ENCODE measurements around the gene ENPP3. TPM values are rescaled to one million over a fixed set of nuclear protein-coding genes. Genes with fewer than 3 reads are reported as not detected.

The ENPP3 gene
- total and polyA plus RNA-seq, 2 of the 13 experiments (the other 11 are each of a cell fraction or from before 2014, with no cell fraction given), result 40.0 to 75.4 TPM

- TF ChIP-seq TERF1 (CRISPR knock-in tag; IDR thresholded peaks at IDR 0.05) (no peak), ZSCAN31 (CRISPR knock-in tag; IDR thresholded peaks at IDR 0.05; ENCODE audit: low read depth) (peak; percentile 99), ZNF451 (CRISPR knock-in tag; IDR thresholded peaks at IDR 0.05) (peak; percentile 81; the same call in 1 of the 2 replicates), POLR2A (IDR thresholded peaks at IDR 0.05; ENCODE audit: insufficient read depth in 1 of 2, low read depth in 2 of 2, low read length in 2 of 2) (peak; percentile 86 to 88; a peak in 3 of 4 replicates), SOX13 (IDR thresholded peaks at IDR 0.05) (peak; percentile 41; the same call in 1 of the 2 replicates), SOX13 (CRISPR knock-in tag; conservative IDR thresholded peaks at IDR 0.05 in 1 of 2, IDR thresholded peaks at IDR 0.05 in 1 of 2) (peak in 1 of 2 experiments; percentile 82; a peak in 2 of 4 replicates), KDM1A (CRISPR knock-in tag; IDR thresholded peaks at IDR 0.05) (peak; percentile 71; the same call in 1 of the 2 replicates), MXD1 (CRISPR knock-in tag; IDR thresholded peaks at IDR 0.05) (peak; percentile 87), TAF15 (IDR thresholded peaks at IDR 0.05; ENCODE audit: low read depth, low read length, poor library complexity, severe bottlenecking) (peak; percentile 99), TFAP4 (IDR thresholded peaks at IDR 0.05; ENCODE audit: borderline replicate concordance, low read depth) (peak; percentile 66), ZNF589 (CRISPR knock-in tag; conservative IDR thresholded peaks at IDR 0.05) (peak; percentile 97), ZNF235 (CRISPR knock-in tag; IDR thresholded peaks at IDR 0.05; ENCODE audit: borderline replicate concordance) (no peak; the same call in 1 of the 2 replicates), GTF3A (CRISPR knock-in tag; conservative IDR thresholded peaks at IDR 0.05) (peak; percentile 100), EHMT2 (IDR thresholded peaks at IDR 0.05; ENCODE audit: borderline replicate concordance, low read depth, low read length) (peak; percentile 93; the same call in 1 of the 2 replicates), ARID2 (CRISPR knock-in tag; IDR thresholded peaks at IDR 0.05; ENCODE audit: borderline replicate concordance) (peak; percentile 98), HDAC2 (CRISPR knock-in tag; IDR thresholded peaks at IDR 0.05) (peak; percentile 98), ZNF33A (CRISPR knock-in tag; IDR thresholded peaks at IDR 0.05; ENCODE audit: borderline replicate concordance) (no peak; the same call in 1 of the 2 replicates), JARID2 (CRISPR knock-in tag; IDR thresholded peaks at IDR 0.05; ENCODE audit: insufficient replicate concordance) (peak; percentile 98), POGZ (CRISPR knock-in tag; IDR thresholded peaks at IDR 0.05) (peak; percentile 100), ZNF343 (CRISPR knock-in tag; IDR thresholded peaks at IDR 0.05) (peak; percentile 97), PHF20 (CRISPR knock-in tag; IDR thresholded peaks at IDR 0.05) (peak; percentile 100), ZBTB34 (CRISPR knock-in tag; IDR thresholded peaks at IDR 0.05) (peak; percentile 94), HNF1B (CRISPR knock-in tag; IDR thresholded peaks at IDR 0.05) (peak; percentile 100)
Measured at GRCh38 chr6:131627724-131628682, 9.1 kb upstream of the ENPP3 start, which contains the start of gene MED23 (continued).
